Kidney (tissue), 14 donors: ENCODE measurements around the gene ACBD6. TPM values are rescaled to one million over a fixed set of nuclear protein-coding genes. Genes with fewer than 3 reads are reported as not detected.

Source experiments
- DNase-seq, 5 donors: peaks; one replicate each; pipeline ENCODE4 v3.0.0-alpha.2; 2013 to 2020
- FAIRE-seq: peaks from 2 replicates; lab custom pipeline; 2012; peaks lifted over from hg19 to GRCh38; lab: Jason Lieb, UNC
- H3K27ac ChIP-seq, 2 donors: one replicate each; pipeline ENCODE4 v1.7.0; 2013; ENCODE audit warnings: low read depth in 2 of 2, low read length in 2 of 2, inconsistent platforms in 1 of 2
- H3K27me3 ChIP-seq: one replicate; pipeline ENCODE4 v1.7.1; 2013; ENCODE audit warnings: low read length, inconsistent platforms; ENCODE audit not compliant: control insufficient read depth, insufficient read depth
- H3K36me3 ChIP-seq, 3 donors: one replicate each; pipeline versions ENCODE4 v1.7.0 to v1.7.1; 2013; ENCODE audit warnings: low read length in 3 of 3, control low read depth in 1 of 3, inconsistent platforms in 1 of 3; ENCODE audit not compliant: insufficient read depth in 3 of 3, control insufficient read depth in 2 of 3
- H3K4me1 ChIP-seq, 3 donors: one replicate each; pipeline versions ENCODE4 v1.7.0 to v1.7.1; 2013; ENCODE audit warnings: low read length in 3 of 3, inconsistent platforms in 1 of 3, low read depth in 1 of 3; ENCODE audit not compliant: control insufficient read depth in 2 of 3, insufficient read depth in 2 of 3
- H3K4me3 ChIP-seq, 3 donors: one replicate each; pipeline versions ENCODE4 v1.7.0 to v1.8.1; 2013; ENCODE audit warnings: low read length in 3 of 3, control low read depth in 1 of 3, inconsistent platforms in 1 of 3
- H3K9ac ChIP-seq, 3 donors: one replicate each; pipeline versions ENCODE4 v1.7.0 to v1.7.1; 2013; ENCODE audit warnings: low read length in 3 of 3, control low read depth in 1 of 3, inconsistent platforms in 1 of 3
- H3K9me3 ChIP-seq, 3 donors: one replicate each; pipeline versions ENCODE4 v1.7.0 to v1.7.1; 2013; ENCODE audit warnings: low read length in 3 of 3, control low read depth in 1 of 3, inconsistent platforms in 1 of 3; ENCODE audit not compliant: control insufficient read depth in 2 of 3, insufficient read depth in 1 of 3
- CTCF ChIP-seq: IDR thresholded peaks from 3 replicates; pipeline ENCODE4 v1.5.1; 2012; ENCODE audit warnings: mild to moderate bottlenecking, moderate library complexity, borderline replicate concordance; ENCODE audit not compliant: insufficient read depth; ENCODE audit errors: extremely low read depth
- intact Hi-C: fragments of 100-400 bp; cut with DNase I; formaldehyde crosslinking; loops from one replicate; pipeline ENCODE4 v1.11.1; 2022
- polyA plus RNA-seq: library from polyadenylated mRNA; stranded (reverse); fragments of 350-450 nt; fragmentation: Illumina TruSeq; extraction: RNeasy Lipid Tissue Mini Kit (QIAGEN cat#74804); gene quantifications from one replicate; pipeline ENCODE4 v1.2.3, GENCODE V29; 2014; ENCODE audit warnings: low read depth, low replicate concordance; ENCODE audit not compliant: insufficient read depth
- total RNA-seq: library from RNA; stranded (reverse); fragmentation: NEBNext Ultra II Directional; extraction: Animal tissue kit (Norgen Biotek cat#: 25700); gene quantifications from one replicate; pipeline ENCODE4 v1.2.1, GENCODE V29; 2021
- donor health status: control.
- donor health status: control.
- donor health status: control.
- donor health status: control.
- donor health status: control.
- donor health status: DM: yes; HTN: yes; CAD: no.
- donor health status: Normal renal cell carcinoma (clear cell type).

Gene ACBD6
- total and polyA plus RNA-seq, 2 donors from 2014 or later, result 30.9 to 36.4 TPM

- intact Hi-C loops, result no loop called here
- peaks cover 0 to under 1% (median 0%) of the 10 kb centered on the region in 3 donors for H3K9me3 ChIP-seq
- H3K4me3 ChIP-seq, result no peak overlapping the region
- no peaks in the 10 kb centered on the region for H3K36me3 ChIP-seq
- no peak overlapping the region for H3K27ac ChIP-seq
- TF ChIP-seq CTCF, result no peak
- H3K27me3 ChIP-seq, result no peaks in the 10 kb centered on the region
- no peaks in the 10 kb centered on the region for H3K4me1 ChIP-seq
- DNase-seq (no peak), FAIRE-seq (no peak)
- no peak overlapping the region for H3K9ac ChIP-seq
Measured at GRCh38 chr1:180392020-180392419, 110.4 kb downstream of the ACBD6 start.

- H3K4me1 ChIP-seq, result no peaks in the 10 kb centered on the region
- no peak overlapping the region for H3K4me3 ChIP-seq
- no peaks in the 10 kb centered on the region for H3K36me3 ChIP-seq
- no peak overlapping the region for H3K9ac ChIP-seq
- TF ChIP-seq CTCF, result no peak
- no peaks in the 10 kb centered on the region for H3K27me3 ChIP-seq
- H3K27ac ChIP-seq, result no peak overlapping the region
- FAIRE-seq (no peak), DNase-seq (no peak)
- H3K9me3 ChIP-seq, result peaks cover 0 to 12% (median 4%) of the 10 kb centered on the region in 3 donors
- intact Hi-C loops, result no loop called here
Measured at GRCh38 chr1:180387413-180387812, 115.0 kb downstream of the ACBD6 start.

- no peak overlapping the region for H3K4me3 ChIP-seq
- H3K27ac ChIP-seq, result no peak overlapping the region
- H3K9me3 ChIP-seq, result peaks cover 0 to 12% (median 4%) of the 10 kb centered on the region in 3 donors
- DNase-seq, result no peak
- intact Hi-C loops, result no loop called here
- no peak overlapping the region for H3K9ac ChIP-seq
- H3K4me1 ChIP-seq, result no peaks in the 10 kb centered on the region
- no peak for TF ChIP-seq CTCF
- H3K36me3 ChIP-seq, result no peaks in the 10 kb centered on the region
- no peaks in the 10 kb centered on the region for H3K27me3 ChIP-seq
- no peak for FAIRE-seq
Measured at GRCh38 chr1:180386745-180387367, 115.5 kb downstream of the ACBD6 start.
